ENCODE data around the gene LACRT.

DNA sequence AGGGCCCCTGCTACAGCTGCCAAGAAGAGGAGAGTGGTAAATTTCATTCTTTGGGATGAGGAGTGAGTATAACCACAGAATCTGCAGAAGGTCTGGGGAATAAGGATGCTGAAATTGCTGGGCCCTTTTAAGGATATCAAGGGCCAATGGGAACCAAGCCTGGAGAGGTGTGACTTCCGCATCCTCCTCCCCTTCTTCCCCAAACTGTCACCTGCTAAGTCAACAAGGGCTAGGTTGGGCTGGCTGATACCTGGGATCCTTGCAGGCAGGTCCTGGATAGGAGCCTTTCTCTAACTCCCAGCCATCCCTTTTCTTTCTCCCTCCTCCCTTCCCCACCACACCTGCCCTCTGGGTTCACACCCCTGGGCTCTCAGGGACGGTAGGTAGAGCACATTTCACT is at the start of gene LACRT:
- TF ChIP-seq, protein P1, sequence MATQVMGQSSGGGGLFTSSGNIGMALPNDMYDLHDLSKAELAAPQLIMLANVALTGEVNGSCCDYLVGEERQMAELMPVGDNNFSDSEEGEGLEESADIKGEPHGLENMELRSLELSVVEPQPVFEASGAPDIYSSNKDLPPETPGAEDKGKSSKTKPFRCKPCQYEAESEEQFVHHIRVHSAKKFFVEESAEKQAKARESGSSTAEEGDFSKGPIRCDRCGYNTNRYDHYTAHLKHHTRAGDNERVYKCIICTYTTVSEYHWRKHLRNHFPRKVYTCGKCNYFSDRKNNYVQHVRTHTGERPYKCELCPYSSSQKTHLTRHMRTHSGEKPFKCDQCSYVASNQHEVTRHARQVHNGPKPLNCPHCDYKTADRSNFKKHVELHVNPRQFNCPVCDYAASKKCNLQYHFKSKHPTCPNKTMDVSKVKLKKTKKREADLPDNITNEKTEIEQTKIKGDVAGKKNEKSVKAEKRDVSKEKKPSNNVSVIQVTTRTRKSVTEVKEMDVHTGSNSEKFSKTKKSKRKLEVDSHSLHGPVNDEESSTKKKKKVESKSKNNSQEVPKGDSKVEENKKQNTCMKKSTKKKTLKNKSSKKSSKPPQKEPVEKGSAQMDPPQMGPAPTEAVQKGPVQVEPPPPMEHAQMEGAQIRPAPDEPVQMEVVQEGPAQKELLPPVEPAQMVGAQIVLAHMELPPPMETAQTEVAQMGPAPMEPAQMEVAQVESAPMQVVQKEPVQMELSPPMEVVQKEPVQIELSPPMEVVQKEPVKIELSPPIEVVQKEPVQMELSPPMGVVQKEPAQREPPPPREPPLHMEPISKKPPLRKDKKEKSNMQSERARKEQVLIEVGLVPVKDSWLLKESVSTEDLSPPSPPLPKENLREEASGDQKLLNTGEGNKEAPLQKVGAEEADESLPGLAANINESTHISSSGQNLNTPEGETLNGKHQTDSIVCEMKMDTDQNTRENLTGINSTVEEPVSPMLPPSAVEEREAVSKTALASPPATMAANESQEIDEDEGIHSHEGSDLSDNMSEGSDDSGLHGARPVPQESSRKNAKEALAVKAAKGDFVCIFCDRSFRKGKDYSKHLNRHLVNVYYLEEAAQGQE (IDR thresholded peaks at IDR 0.05; ENCODE audit: borderline replicate concordance in 1 of 2, low read depth in 1 of 2, low read length in 2 of 2): no peak
- TF ChIP-seq, protein P2, sequence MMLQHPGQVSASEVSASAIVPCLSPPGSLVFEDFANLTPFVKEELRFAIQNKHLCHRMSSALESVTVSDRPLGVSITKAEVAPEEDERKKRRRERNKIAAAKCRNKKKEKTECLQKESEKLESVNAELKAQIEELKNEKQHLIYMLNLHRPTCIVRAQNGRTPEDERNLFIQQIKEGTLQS (CRISPR knock-in tag; IDR thresholded peaks at IDR 0.05): no peak
- TF ChIP-seq, protein P3, sequence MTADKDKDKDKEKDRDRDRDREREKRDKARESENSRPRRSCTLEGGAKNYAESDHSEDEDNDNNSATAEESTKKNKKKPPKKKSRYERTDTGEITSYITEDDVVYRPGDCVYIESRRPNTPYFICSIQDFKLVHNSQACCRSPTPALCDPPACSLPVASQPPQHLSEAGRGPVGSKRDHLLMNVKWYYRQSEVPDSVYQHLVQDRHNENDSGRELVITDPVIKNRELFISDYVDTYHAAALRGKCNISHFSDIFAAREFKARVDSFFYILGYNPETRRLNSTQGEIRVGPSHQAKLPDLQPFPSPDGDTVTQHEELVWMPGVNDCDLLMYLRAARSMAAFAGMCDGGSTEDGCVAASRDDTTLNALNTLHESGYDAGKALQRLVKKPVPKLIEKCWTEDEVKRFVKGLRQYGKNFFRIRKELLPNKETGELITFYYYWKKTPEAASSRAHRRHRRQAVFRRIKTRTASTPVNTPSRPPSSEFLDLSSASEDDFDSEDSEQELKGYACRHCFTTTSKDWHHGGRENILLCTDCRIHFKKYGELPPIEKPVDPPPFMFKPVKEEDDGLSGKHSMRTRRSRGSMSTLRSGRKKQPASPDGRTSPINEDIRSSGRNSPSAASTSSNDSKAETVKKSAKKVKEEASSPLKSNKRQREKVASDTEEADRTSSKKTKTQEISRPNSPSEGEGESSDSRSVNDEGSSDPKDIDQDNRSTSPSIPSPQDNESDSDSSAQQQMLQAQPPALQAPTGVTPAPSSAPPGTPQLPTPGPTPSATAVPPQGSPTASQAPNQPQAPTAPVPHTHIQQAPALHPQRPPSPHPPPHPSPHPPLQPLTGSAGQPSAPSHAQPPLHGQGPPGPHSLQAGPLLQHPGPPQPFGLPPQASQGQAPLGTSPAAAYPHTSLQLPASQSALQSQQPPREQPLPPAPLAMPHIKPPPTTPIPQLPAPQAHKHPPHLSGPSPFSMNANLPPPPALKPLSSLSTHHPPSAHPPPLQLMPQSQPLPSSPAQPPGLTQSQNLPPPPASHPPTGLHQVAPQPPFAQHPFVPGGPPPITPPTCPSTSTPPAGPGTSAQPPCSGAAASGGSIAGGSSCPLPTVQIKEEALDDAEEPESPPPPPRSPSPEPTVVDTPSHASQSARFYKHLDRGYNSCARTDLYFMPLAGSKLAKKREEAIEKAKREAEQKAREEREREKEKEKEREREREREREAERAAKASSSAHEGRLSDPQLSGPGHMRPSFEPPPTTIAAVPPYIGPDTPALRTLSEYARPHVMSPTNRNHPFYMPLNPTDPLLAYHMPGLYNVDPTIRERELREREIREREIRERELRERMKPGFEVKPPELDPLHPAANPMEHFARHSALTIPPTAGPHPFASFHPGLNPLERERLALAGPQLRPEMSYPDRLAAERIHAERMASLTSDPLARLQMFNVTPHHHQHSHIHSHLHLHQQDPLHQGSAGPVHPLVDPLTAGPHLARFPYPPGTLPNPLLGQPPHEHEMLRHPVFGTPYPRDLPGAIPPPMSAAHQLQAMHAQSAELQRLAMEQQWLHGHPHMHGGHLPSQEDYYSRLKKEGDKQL (CRISPR knock-in tag; IDR thresholded peaks at IDR 0.05; ENCODE audit: low read depth): no peak
- TF ChIP-seq POLR2A (IDR thresholded peaks at IDR 0.05; ENCODE audit: insufficient read depth in 1 of 2, low read depth in 2 of 2, low read length in 2 of 2) (no peak), MIER2 (CRISPR knock-in tag; IDR thresholded peaks at IDR 0.05) (no peak), HMG20A (CRISPR knock-in tag; IDR thresholded peaks at IDR 0.05; ENCODE audit: borderline replicate concordance) (no peak), TOE1 (CRISPR knock-in tag; IDR thresholded peaks at IDR 0.05) (no peak), PHF8 (CRISPR knock-in tag; IDR thresholded peaks at IDR 0.05) (no peak), KLF16 (CRISPR knock-in tag; IDR thresholded peaks at IDR 0.05) (no peak), ZFP37 (CRISPR knock-in tag; IDR thresholded peaks at IDR 0.05; ENCODE audit: borderline replicate concordance) (no peak)
- TF ChIP-seq, protein P4, sequence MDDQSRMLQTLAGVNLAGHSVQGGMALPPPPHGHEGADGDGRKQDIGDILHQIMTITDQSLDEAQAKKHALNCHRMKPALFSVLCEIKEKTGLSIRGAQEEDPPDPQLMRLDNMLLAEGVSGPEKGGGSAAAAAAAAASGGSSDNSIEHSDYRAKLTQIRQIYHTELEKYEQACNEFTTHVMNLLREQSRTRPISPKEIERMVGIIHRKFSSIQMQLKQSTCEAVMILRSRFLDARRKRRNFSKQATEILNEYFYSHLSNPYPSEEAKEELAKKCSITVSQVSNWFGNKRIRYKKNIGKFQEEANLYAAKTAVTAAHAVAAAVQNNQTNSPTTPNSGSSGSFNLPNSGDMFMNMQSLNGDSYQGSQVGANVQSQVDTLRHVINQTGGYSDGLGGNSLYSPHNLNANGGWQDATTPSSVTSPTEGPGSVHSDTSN (CRISPR knock-in tag; IDR thresholded peaks at IDR 0.05; ENCODE audit: borderline replicate concordance): no peak
- TF ChIP-seq, protein P5, sequence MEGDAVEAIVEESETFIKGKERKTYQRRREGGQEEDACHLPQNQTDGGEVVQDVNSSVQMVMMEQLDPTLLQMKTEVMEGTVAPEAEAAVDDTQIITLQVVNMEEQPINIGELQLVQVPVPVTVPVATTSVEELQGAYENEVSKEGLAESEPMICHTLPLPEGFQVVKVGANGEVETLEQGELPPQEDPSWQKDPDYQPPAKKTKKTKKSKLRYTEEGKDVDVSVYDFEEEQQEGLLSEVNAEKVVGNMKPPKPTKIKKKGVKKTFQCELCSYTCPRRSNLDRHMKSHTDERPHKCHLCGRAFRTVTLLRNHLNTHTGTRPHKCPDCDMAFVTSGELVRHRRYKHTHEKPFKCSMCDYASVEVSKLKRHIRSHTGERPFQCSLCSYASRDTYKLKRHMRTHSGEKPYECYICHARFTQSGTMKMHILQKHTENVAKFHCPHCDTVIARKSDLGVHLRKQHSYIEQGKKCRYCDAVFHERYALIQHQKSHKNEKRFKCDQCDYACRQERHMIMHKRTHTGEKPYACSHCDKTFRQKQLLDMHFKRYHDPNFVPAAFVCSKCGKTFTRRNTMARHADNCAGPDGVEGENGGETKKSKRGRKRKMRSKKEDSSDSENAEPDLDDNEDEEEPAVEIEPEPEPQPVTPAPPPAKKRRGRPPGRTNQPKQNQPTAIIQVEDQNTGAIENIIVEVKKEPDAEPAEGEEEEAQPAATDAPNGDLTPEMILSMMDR (CRISPR knock-in tag; IDR thresholded peaks at IDR 0.05): no peak
- TF ChIP-seq, protein P6, sequence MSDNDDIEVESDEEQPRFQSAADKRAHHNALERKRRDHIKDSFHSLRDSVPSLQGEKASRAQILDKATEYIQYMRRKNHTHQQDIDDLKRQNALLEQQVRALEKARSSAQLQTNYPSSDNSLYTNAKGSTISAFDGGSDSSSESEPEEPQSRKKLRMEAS (IDR thresholded peaks at IDR 0.05): no peak
- TF ChIP-seq, protein P7, sequence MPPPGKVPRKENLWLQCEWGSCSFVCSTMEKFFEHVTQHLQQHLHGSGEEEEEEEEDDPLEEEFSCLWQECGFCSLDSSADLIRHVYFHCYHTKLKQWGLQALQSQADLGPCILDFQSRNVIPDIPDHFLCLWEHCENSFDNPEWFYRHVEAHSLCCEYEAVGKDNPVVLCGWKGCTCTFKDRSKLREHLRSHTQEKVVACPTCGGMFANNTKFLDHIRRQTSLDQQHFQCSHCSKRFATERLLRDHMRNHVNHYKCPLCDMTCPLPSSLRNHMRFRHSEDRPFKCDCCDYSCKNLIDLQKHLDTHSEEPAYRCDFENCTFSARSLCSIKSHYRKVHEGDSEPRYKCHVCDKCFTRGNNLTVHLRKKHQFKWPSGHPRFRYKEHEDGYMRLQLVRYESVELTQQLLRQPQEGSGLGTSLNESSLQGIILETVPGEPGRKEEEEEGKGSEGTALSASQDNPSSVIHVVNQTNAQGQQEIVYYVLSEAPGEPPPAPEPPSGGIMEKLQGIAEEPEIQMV (CRISPR knock-in tag; IDR thresholded peaks at IDR 0.05; ENCODE audit: low read depth): no peak
